K562 (cell line): ENCODE data around the gene TEX14. TPM values are rescaled to one million over a fixed set of nuclear protein-coding genes. Genes with fewer than 3 reads are reported as not detected.

ENCODE experiments used
- CTBP1 ChIP-seq: fragments of 450-650 bp; IDR thresholded peaks from 2 replicates; pipeline ENCODE4 v1.6.1; 2016; ENCODE audit warnings: borderline replicate concordance
- E2F4 ChIP-seq: sonication (generic); formaldehyde crosslinking; IDR thresholded peaks from 2 replicates; pipeline ENCODE4 v1.8.0; 2022; ENCODE audit warnings: mild to moderate bottlenecking, low read depth, missing genetic modification reagents
- EWSR1 ChIP-seq: fragments of 450-650 bp; IDR thresholded peaks from 2 replicates; pipeline ENCODE4 v1.6.1; 2018; ENCODE audit warnings: borderline replicate concordance, mild to moderate bottlenecking, low read depth, moderate library complexity; ENCODE audit not compliant: partially characterized antibody
- FOXP4 ChIP-seq: sonication (generic); formaldehyde crosslinking; IDR thresholded peaks from 2 replicates; pipeline ENCODE4 v1.8.0; 2022; ENCODE audit warnings: mild to moderate bottlenecking, missing genetic modification reagents, borderline replicate concordance
- GATAD2B ChIP-seq: fragments of 450-650 bp; IDR thresholded peaks from 2 replicates; pipeline ENCODE4 v1.6.1; 2017; ENCODE audit warnings: mild to moderate bottlenecking, borderline replicate concordance
- HMGXB4 ChIP-seq: sonication (generic); formaldehyde crosslinking; IDR thresholded peaks from 2 replicates; pipeline ENCODE4 v1.8.1; 2023; ENCODE audit warnings: mild to moderate bottlenecking, missing genetic modification reagents
- ID3 ChIP-seq, 2 experiments: fragments of 250-450 bp in 1 of 2; fragments of 450-650 bp in 1 of 2; sonication (Bioruptor Pico) in 1 of 2; IDR thresholded peaks; 2 replicates each; pipeline versions ENCODE4 v1.6.1 to v1.8.0; 2016 to 2021; ENCODE audit warnings: mild to moderate bottlenecking in 2 of 2, moderate library complexity in 2 of 2, missing compliant biosample characterization in 1 of 2, missing genetic modification characterization in 1 of 2
- KDM5B ChIP-seq: fragments of 200-600 bp; sonication (generic); IDR thresholded peaks from 2 replicates; pipeline ENCODE4 v1.6.1; 2012; ENCODE audit warnings: low read depth, mild to moderate bottlenecking, moderate library complexity, low read length, control low read depth, inconsistent platforms; ENCODE audit not compliant: insufficient replicate concordance
- NFIC ChIP-seq: fragments of 450-650 bp; IDR thresholded peaks from 2 replicates; pipeline ENCODE4 v1.6.1; 2017; ENCODE audit warnings: mild to moderate bottlenecking, inconsistent platforms
- SMARCA5 ChIP-seq: fragments of 450-650 bp; IDR thresholded peaks from 2 replicates; pipeline ENCODE4 v1.6.1; 2016
- SRSF3 ChIP-seq: fragments of 200-400 bp; formaldehyde crosslinking; IDR thresholded peaks from 2 replicates; pipeline ENCODE4 v1.6.1; 2016; ENCODE audit warnings: mild to moderate bottlenecking, low read length, moderate library complexity; ENCODE audit not compliant: insufficient read depth
- TCF7 ChIP-seq: sonication (generic); IDR thresholded peaks from 2 replicates; pipeline ENCODE4 v1.6.1; 2016; ENCODE audit warnings: antibody characterized with exemption, borderline replicate concordance
- ZBTB11 ChIP-seq, 3 experiments: fragments of 200-800 bp in 1 of 3; fragments of 250-450 bp in 1 of 3; fragments of 450-650 bp in 1 of 3; sonication (Bioruptor Pico) in 1 of 3; sonication (Bioruptor generic) in 1 of 3; formaldehyde crosslinking in 1 of 3; IDR thresholded peaks; 2 replicates each; pipeline versions ENCODE4 v1.6.1 to v1.8.0; 2016 to 2022; ENCODE audit warnings: mild to moderate bottlenecking in 2 of 3, missing genetic modification characterization in 2 of 3, missing compliant biosample characterization in 1 of 3, moderate library complexity in 1 of 3
- ZSCAN29 ChIP-seq: fragments of 450-650 bp; IDR thresholded peaks from 2 replicates; pipeline ENCODE4 v1.6.1; 2017
- ZZZ3 ChIP-seq: fragments of 450-650 bp; IDR thresholded peaks from 2 replicates; pipeline ENCODE4 v1.6.1; 2016; ENCODE audit warnings: antibody characterized with exemption, mild to moderate bottlenecking, moderate library complexity
- polyA plus RNA-seq, 8 experiments: library from polyadenylated mRNA; depleted of rRNA in 4 of 8; stranded (reverse) in 5 of 8; unstranded in 3 of 8; fragments of >200 nt; fragmentation: Nextera tagmentation in 2 of 8; fragmentation: Illumina TruSeq in 1 of 8; extraction: Ambion mirVana in 2 of 8; extraction: Trizol in 1 of 8; gene quantifications; 2 replicates each; pipeline versions ENCODE4 v1.2.1 to v1.2.3, GENCODE V29; 2011 to 2014; ENCODE audit warnings: inconsistent platforms in 1 of 8, missing spikeins in 1 of 8
- total RNA-seq, 7 experiments: library from RNA; depleted of rRNA in 6 of 7; stranded (reverse); fragments of >200 nt in 6 of 7; fragmentation: Illumina TruSeq in 2 of 7; extraction: Trizol in 2 of 7; gene quantifications; 2 replicates each; pipeline versions ENCODE4 v1.2.1 to v1.2.3, GENCODE V29; 2011 to 2021; ENCODE audit warnings: low replicate concordance in 1 of 7

Gene TEX14
- total and polyA plus RNA-seq, 9 of the 15 experiments (the other 6 are each of a cell fraction or from before 2014, with no cell fraction given) = 0.05 to 0.12 (median 0.09) TPM; not detected in 1

- no peak for TF ChIP-seq CTBP1
- TF ChIP-seq FOXP4 (CRISPR knock-in tag) = no peak
- TF ChIP-seq SRSF3 = no peak
- no peak for TF ChIP-seq SMARCA5
- no peak for TF ChIP-seq KDM5B
- no peak for TF ChIP-seq ZSCAN29
- no peak for TF ChIP-seq E2F4 (CRISPR knock-in tag)
- TF ChIP-seq NFIC = no peak
- TF ChIP-seq HMGXB4 (CRISPR knock-in tag) = no peak
- TF ChIP-seq ID3 (CRISPR knock-in tag; IDR thresholded peaks at IDR 0.05) = no peak
- no peak for TF ChIP-seq ID3 (tag; IDR thresholded peaks at IDR 0.05)
- TF ChIP-seq TCF7 = no peak
- peak; percentile 43 for TF ChIP-seq EWSR1
- no peak for TF ChIP-seq ZZZ3
- peak in 1 of 3 experiments; percentile 24; a peak in 1 of 6 replicates for TF ChIP-seq ZBTB11 (CRISPR knock-in tag; IDR thresholded peaks at IDR 0.05)
- TF ChIP-seq GATAD2B = peak; percentile 33; the same call in 1 of the 2 replicates
Observed at GRCh38 chr17:58710948-58711552, 19.2 kb upstream of the TEX14 start (continued).
